SK-N-SH treated with all-trans-retinoic acid at 6 μM for 48 hours (cell line): Measurements from ENCODE around the gene NUDT9.
A peak's percentile ranks its signal among the peaks of the same experiment; 100 is the strongest.
"Not testable (repeated sequence)": the region's sequence is repeated elsewhere in the genome, so short reads cannot be mapped to it uniquely, and the experiment has no call there.

Source experiments
- ATAC-seq: fragments of 200-7000 bp; cut with Tn5 transposase; 3 replicates; pipeline ENCODE4 v1.9.1; 2020; ENCODE audit warnings: mild to moderate bottlenecking, moderate library complexity
- ARNTL ChIP-seq: fragments of 450-650 bp; formaldehyde crosslinking; IDR thresholded peaks from 2 replicates; pipeline ENCODE4 v1.5.0; 2020; ENCODE audit warnings: low read depth, mild to moderate bottlenecking, moderate library complexity, borderline replicate concordance
- BACH2 ChIP-seq: fragments of 250-450 bp; sonication (Bioruptor Pico); IDR thresholded peaks from 2 replicates; pipeline ENCODE4 v1.9.0; 2021; ENCODE audit warnings: mild to moderate bottlenecking, borderline replicate concordance
- ESRRG ChIP-seq: fragments of 250-450 bp; sonication (Bioruptor Pico); IDR thresholded peaks from 2 replicates; pipeline ENCODE4 v1.6.1; 2021; ENCODE audit warnings: mild to moderate bottlenecking
- GLIS3 ChIP-seq: fragments of 250-450 bp; sonication (Bioruptor Pico); IDR thresholded peaks from 2 replicates; pipeline ENCODE4 v1.5.0; 2020; ENCODE audit warnings: mild to moderate bottlenecking, moderate library complexity
- ISL1 ChIP-seq: fragments of 250-450 bp; sonication (Bioruptor Pico); IDR thresholded peaks from 2 replicates; pipeline ENCODE4 v2.1.2; 2022; ENCODE audit warnings: mild to moderate bottlenecking, moderate library complexity
- PPARA ChIP-seq: fragments of 250-450 bp; sonication (Bioruptor Pico); IDR thresholded peaks from 2 replicates; pipeline ENCODE4 v1.5.0; 2020; ENCODE audit warnings: mild to moderate bottlenecking, borderline replicate concordance
- RARB ChIP-seq: fragments of 250-450 bp; sonication (Bioruptor Pico); IDR thresholded peaks from 2 replicates; pipeline ENCODE4 v1.8.0; 2021; ENCODE audit warnings: mild to moderate bottlenecking, moderate library complexity
- SNAI2 ChIP-seq: fragments of 250-450 bp; sonication (Bioruptor Pico); IDR thresholded peaks from 2 replicates; pipeline ENCODE4 v1.5.0; 2020; ENCODE audit warnings: mild to moderate bottlenecking, moderate library complexity
- TCF4 ChIP-seq: fragments of 250-450 bp; sonication (Bioruptor Pico); IDR thresholded peaks from 2 replicates; pipeline ENCODE4 v1.8.0; 2021; ENCODE audit warnings: mild to moderate bottlenecking, moderate library complexity, borderline replicate concordance
- TOX ChIP-seq: fragments of 250-450 bp; sonication (Bioruptor Pico); IDR thresholded peaks from 2 replicates; pipeline ENCODE4 v1.8.0; 2021; ENCODE audit warnings: mild to moderate bottlenecking, moderate library complexity, borderline replicate concordance
- ZC3H10 ChIP-seq: fragments of 250-450 bp; sonication (Bioruptor Pico); IDR thresholded peaks from 2 replicates; pipeline ENCODE4 v1.5.1; 2021; ENCODE audit warnings: mild to moderate bottlenecking, moderate library complexity
- ZFP3 ChIP-seq: fragments of 250-450 bp; sonication (Bioruptor Pico); IDR thresholded peaks from 2 replicates; pipeline ENCODE4 v1.5.0; 2020; ENCODE audit warnings: mild to moderate bottlenecking, moderate library complexity
- ZFP30 ChIP-seq: fragments of 450-650 bp; formaldehyde crosslinking; IDR thresholded peaks from 2 replicates; pipeline ENCODE4 v1.5.0; 2022; ENCODE audit warnings: mild to moderate bottlenecking, moderate library complexity
- ZNF565 ChIP-seq: fragments of 450-650 bp; formaldehyde crosslinking; conservative IDR thresholded peaks from 2 replicates; pipeline ENCODE4 v1.5.0; 2020; ENCODE audit warnings: low read depth, mild to moderate bottlenecking, moderate library complexity
- ZNF70 ChIP-seq: fragments of 450-650 bp; formaldehyde crosslinking; IDR thresholded peaks from 2 replicates; pipeline ENCODE4 v1.5.0; 2020; ENCODE audit warnings: mild to moderate bottlenecking, moderate library complexity
- ZNF8 ChIP-seq: fragments of 450-650 bp; formaldehyde crosslinking; IDR thresholded peaks from 2 replicates; pipeline ENCODE4 v1.5.0; 2020; ENCODE audit warnings: mild to moderate bottlenecking, moderate library complexity
- TF ChIP-seq, protein P1 (sequence below): fragments of 250-450 bp; sonication (Bioruptor Pico); IDR thresholded peaks from 2 replicates; pipeline ENCODE4 v1.5.1; 2021; ENCODE audit warnings: mild to moderate bottlenecking, moderate library complexity
- TF ChIP-seq, protein P2 (sequence below): fragments of 250-450 bp; sonication (Bioruptor Pico); IDR thresholded peaks from 2 replicates; pipeline ENCODE4 v1.8.0; 2020; ENCODE audit warnings: mild to moderate bottlenecking, moderate library complexity, borderline replicate concordance
- TF ChIP-seq, protein P3 (sequence below): fragments of 250-450 bp; sonication (Bioruptor Pico); IDR thresholded peaks from 2 replicates; pipeline ENCODE4 v1.8.0; 2021; ENCODE audit warnings: low read depth, mild to moderate bottlenecking, moderate library complexity, borderline replicate concordance
- TF ChIP-seq, protein P4 (sequence below): fragments of 250-450 bp; sonication (Bioruptor Pico); IDR thresholded peaks from 2 replicates; pipeline ENCODE4 v1.5.1; 2020; ENCODE audit warnings: low read depth, mild to moderate bottlenecking, moderate library complexity

Gene NUDT9

DNA sequence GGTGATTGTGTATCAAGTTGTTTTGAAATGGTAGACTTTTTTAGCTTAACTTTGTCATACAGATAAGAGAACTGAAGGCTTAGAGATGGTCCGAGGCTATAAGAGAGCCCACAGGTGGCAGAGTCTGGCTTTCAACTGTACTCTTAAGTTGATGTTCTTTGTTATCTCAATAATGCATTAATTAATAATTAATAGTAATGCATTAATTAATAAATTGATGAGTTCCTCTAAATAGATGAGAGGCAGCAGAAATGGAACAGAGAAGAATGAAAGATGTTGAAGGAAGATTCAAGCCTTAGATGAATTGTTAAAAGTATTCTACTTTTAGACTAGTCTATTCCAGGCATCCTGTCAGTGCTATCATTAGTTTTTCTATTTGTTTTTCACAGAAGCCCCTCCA is 22.4 kb downstream of the NUDT9 start:
- no peak for ATAC-seq
- TF ChIP-seq ZC3H10 (no peak), BACH2 (CRISPR knock-in tag) (no peak), TCF4 (CRISPR knock-in tag) (no peak), ARNTL (no peak), ZNF70 (no peak), SNAI2 (no peak)
- TF ChIP-seq, protein P1, sequence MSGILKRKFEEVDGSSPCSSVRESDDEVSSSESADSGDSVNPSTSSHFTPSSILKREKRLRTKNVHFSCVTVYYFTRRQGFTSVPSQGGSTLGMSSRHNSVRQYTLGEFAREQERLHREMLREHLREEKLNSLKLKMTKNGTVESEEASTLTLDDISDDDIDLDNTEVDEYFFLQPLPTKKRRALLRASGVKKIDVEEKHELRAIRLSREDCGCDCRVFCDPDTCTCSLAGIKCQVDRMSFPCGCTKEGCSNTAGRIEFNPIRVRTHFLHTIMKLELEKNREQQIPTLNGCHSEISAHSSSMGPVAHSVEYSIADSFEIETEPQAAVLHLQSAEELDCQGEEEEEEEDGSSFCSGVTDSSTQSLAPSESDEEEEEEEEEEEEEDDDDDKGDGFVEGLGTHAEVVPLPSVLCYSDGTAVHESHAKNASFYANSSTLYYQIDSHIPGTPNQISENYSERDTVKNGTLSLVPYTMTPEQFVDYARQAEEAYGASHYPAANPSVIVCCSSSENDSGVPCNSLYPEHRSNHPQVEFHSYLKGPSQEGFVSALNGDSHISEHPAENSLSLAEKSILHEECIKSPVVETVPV (CRISPR knock-in tag) = no peak

DNA sequence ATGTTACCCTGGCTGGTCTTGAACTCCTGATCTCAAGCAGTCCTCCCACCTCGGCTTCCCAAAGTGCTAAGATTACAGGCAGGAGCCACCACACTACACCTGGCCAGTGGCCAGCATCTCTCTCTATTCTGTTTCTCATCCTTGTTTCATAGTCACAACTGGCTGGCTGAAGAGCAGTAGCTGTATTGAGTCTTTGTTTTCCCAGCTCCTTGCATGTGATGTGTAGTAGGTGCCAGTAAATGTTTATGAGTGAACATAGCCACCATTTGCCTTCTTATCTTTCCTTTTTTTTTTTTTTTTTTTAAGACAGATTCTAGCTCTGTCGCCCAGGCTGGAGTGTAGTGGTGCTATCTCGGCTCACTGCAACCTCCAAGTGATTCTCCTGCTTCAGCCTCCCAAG is 23.6 kb downstream of the NUDT9 start:
- TF ChIP-seq ZNF565 (no peak), SNAI2 (no peak)
- TF ChIP-seq, all 23 proteins: peak for 0
- ATAC-seq = no peak

DNA sequence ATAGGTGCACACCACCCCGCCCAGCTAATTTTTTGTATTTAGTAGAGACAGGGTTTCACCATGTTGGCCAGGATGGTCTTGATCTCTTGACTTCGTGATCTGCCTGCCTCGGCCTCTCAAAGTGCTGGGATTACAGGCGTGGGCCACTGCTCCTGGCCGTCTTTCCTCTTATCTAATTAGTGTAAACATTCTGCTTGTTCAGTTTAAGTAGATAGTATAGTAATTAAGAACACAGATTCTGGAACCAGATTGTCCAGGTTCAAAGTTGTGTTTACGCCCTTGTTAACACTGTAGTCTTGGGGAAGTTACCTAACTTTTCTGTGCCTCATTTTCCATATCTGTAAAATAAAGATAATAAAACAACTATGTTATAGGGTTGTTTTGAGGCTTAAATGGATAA is 24.0 kb downstream of the NUDT9 start:
- not testable (repeated sequence) for ATAC-seq

DNA sequence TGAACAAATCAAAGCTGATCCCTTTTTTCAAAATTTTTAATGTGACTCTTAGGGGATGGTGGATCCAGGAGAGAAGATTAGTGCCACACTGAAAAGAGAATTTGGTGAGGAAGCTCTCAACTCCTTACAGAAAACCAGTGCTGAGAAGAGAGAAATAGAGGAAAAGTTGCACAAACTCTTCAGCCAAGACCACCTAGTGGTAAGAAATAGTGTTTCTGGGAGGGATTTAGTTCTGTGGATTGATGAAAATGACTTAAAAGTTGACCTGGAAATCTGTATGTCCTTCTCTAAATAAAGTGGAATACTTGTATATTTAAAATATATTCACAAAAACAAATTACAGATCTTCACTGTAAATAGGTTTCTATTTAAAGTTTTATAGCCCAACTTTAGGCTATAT is 29.2 kb downstream of the NUDT9 start:
- no peak for TF ChIP-seq BACH2 (CRISPR knock-in tag)
- no peak for TF ChIP-seq ZFP3
- no peak for TF ChIP-seq ISL1 (CRISPR knock-in tag)
- no peak for TF ChIP-seq ARNTL
- TF ChIP-seq, all 23 proteins: peak for 0
- ATAC-seq = no peak

DNA sequence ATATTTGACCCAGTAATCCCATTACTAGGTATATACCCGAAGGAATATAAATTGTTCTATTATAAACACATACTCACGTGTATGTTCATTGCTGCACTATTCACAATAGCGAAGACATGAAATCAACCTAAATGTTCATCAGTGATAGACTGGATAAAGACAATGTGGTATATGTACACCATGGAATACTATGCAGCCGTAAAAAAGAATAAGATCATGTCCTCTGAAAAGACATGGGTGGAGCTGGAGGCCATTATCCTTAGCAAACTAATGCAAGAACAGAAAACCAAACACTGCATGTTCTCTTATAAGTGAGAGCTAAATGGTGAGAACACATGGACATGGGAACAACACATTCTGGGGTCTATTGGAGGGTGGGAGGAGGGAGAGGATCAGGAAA is 36.5 kb downstream of the NUDT9 start:
- no peak for TF ChIP-seq ZNF565
- peak; percentile 88 for TF ChIP-seq ZNF8 (CRISPR knock-in tag)
- no peak for ATAC-seq

DNA sequence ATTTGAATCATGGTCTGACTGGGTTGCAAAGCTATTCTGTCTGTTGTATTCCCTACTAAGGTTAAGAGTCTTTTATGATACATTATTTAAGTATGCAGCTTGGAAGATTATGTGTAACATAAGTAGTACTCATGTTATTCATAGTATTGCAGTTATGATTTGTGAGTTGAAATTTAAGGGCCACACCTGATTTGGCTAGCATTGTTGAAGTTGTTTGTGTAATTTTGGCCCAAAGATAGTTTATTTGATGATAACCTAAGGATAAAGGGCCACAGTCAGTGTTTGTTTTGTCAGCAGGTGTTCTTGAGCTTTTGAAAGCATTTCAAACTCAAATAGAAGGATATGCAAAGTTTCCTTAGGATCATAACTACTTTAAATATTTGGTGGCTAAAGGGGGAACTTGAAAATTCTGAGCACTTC is 38.9 kb downstream of the NUDT9 start:
- ATAC-seq = no peak
- TF ChIP-seq GLIS3 (CRISPR knock-in tag) = no peak
- TF ChIP-seq ZNF70 = no peak
- no peak for TF ChIP-seq ISL1 (CRISPR knock-in tag)
- TF ChIP-seq ZFP3 = no peak
- TF ChIP-seq, protein P1 (CRISPR knock-in tag) = no peak
- no peak for TF ChIP-seq ZNF565
- no peak for TF ChIP-seq BACH2 (CRISPR knock-in tag)
- TF ChIP-seq TCF4 (CRISPR knock-in tag) = no peak
- no peak for TF ChIP-seq ZNF8 (CRISPR knock-in tag)
- no peak for TF ChIP-seq ESRRG (CRISPR knock-in tag)
- TF ChIP-seq ZFP30 (CRISPR knock-in tag) = no peak
- TF ChIP-seq ARNTL = no peak
- TF ChIP-seq RARB (CRISPR knock-in tag) = no peak
- TF ChIP-seq PPARA = no peak
- TF ChIP-seq, protein P2, sequence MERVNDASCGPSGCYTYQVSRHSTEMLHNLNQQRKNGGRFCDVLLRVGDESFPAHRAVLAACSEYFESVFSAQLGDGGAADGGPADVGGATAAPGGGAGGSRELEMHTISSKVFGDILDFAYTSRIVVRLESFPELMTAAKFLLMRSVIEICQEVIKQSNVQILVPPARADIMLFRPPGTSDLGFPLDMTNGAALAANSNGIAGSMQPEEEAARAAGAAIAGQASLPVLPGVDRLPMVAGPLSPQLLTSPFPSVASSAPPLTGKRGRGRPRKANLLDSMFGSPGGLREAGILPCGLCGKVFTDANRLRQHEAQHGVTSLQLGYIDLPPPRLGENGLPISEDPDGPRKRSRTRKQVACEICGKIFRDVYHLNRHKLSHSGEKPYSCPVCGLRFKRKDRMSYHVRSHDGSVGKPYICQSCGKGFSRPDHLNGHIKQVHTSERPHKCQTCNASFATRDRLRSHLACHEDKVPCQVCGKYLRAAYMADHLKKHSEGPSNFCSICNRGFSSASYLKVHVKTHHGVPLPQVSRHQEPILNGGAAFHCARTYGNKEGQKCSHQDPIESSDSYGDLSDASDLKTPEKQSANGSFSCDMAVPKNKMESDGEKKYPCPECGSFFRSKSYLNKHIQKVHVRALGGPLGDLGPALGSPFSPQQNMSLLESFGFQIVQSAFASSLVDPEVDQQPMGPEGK (CRISPR knock-in tag) = no peak
- no peak for TF ChIP-seq TOX (CRISPR knock-in tag)
- TF ChIP-seq, protein P3, sequence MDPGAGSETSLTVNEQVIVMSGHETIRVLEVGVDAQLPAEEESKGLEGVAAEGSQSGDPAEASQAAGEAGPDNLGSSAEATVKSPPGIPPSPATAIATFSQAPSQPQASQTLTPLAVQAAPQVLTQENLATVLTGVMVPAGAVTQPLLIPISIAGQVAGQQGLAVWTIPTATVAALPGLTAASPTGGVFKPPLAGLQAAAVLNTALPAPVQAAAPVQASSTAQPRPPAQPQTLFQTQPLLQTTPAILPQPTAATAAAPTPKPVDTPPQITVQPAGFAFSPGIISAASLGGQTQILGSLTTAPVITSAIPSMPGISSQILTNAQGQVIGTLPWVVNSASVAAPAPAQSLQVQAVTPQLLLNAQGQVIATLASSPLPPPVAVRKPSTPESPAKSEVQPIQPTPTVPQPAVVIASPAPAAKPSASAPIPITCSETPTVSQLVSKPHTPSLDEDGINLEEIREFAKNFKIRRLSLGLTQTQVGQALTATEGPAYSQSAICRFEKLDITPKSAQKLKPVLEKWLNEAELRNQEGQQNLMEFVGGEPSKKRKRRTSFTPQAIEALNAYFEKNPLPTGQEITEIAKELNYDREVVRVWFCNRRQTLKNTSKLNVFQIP (CRISPR knock-in tag) = no peak
- TF ChIP-seq, protein P4, sequence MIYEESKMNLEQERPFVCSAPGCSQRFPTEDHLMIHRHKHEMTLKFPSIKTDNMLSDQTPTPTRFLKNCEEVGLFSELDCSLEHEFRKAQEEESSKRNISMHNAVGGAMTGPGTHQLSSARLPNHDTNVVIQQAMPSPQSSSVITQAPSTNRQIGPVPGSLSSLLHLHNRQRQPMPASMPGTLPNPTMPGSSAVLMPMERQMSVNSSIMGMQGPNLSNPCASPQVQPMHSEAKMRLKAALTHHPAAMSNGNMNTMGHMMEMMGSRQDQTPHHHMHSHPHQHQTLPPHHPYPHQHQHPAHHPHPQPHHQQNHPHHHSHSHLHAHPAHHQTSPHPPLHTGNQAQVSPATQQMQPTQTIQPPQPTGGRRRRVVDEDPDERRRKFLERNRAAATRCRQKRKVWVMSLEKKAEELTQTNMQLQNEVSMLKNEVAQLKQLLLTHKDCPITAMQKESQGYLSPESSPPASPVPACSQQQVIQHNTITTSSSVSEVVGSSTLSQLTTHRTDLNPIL (CRISPR knock-in tag) = no peak
